NB4 (cell line): ENCODE results near the gene PHYKPL.

ENCODE experiments used
- TF ChIP-seq, protein P1 (sequence below): IDR thresholded peaks from one replicate; pipeline ENCODE4 v1.5.1; 2012; ENCODE audit warnings: low read depth, low read length
- TF ChIP-seq, protein P2 (sequence below): IDR thresholded peaks from 2 replicates; pipeline ENCODE4 v1.6.1; 2011; ENCODE audit warnings: low read depth, low read length

DNA sequence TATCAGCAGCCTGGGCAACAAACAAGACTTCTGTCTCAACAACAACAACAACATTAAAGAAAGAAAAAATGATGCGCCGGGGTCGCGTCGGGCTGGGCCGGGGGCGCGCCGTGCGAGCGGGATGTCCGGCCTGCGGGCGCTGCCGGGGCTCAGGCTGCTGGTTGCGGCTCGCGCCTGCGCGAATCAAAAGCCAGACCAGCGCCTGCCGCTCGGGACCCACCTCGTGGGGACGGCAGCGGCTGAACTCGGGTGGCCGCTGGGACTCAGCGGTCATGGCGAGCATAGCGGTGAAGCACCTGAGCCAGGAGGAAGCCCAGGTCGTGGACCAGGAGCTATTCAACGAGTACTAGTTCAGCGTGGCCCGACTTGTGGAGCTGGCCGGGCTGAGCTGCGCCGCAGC is 67.0 kb downstream of the PHYKPL start:
- TF ChIP-seq, protein P1, sequence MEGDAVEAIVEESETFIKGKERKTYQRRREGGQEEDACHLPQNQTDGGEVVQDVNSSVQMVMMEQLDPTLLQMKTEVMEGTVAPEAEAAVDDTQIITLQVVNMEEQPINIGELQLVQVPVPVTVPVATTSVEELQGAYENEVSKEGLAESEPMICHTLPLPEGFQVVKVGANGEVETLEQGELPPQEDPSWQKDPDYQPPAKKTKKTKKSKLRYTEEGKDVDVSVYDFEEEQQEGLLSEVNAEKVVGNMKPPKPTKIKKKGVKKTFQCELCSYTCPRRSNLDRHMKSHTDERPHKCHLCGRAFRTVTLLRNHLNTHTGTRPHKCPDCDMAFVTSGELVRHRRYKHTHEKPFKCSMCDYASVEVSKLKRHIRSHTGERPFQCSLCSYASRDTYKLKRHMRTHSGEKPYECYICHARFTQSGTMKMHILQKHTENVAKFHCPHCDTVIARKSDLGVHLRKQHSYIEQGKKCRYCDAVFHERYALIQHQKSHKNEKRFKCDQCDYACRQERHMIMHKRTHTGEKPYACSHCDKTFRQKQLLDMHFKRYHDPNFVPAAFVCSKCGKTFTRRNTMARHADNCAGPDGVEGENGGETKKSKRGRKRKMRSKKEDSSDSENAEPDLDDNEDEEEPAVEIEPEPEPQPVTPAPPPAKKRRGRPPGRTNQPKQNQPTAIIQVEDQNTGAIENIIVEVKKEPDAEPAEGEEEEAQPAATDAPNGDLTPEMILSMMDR = no peak
- TF ChIP-seq, protein P2, sequence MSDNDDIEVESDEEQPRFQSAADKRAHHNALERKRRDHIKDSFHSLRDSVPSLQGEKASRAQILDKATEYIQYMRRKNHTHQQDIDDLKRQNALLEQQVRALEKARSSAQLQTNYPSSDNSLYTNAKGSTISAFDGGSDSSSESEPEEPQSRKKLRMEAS = no peak
